Parathyroid adenoma (tissue), 2 donors: Measurements from ENCODE around the gene MAPK1IP1L.
A peak's percentile ranks its signal among the peaks of the same experiment; 100 is the strongest.

ENCODE experiments used
- H2AFZ ChIP-seq: fragments of 300-600 bp; sonication (generic); one replicate; pipeline ENCODE4 v1.7.0; 2017; ENCODE audit warnings: antibody characterized with exemption, mild to moderate bottlenecking
- H3K27ac ChIP-seq: fragments of 300-600 bp; sonication (generic); one replicate; pipeline ENCODE4 v1.7.0; 2017
- H3K27me3 ChIP-seq: fragments of 300-600 bp; sonication (generic); one replicate; pipeline ENCODE4 v1.7.0; 2017; ENCODE audit warnings: low read length; ENCODE audit not compliant: control insufficient read depth, insufficient read depth
- H3K36me3 ChIP-seq: fragments of 300-600 bp; sonication (generic); one replicate; pipeline ENCODE4 v1.7.0; 2017; ENCODE audit warnings: low read length; ENCODE audit not compliant: control insufficient read depth, insufficient read depth
- H3K4me1 ChIP-seq: fragments of 300-600 bp; sonication (generic); one replicate; pipeline ENCODE4 v1.7.0; 2017; ENCODE audit warnings: control low read depth
- H3K4me2 ChIP-seq: fragments of 300-600 bp; sonication (generic); one replicate; pipeline ENCODE4 v1.7.0; 2017; ENCODE audit warnings: low read length
- H3K4me3 ChIP-seq: fragments of 300-600 bp; sonication (generic); one replicate; pipeline ENCODE4 v1.7.0; 2017; ENCODE audit warnings: low read depth, low read length
- H3K79me2 ChIP-seq: fragments of 300-600 bp; sonication (generic); one replicate; pipeline ENCODE4 v1.7.0; 2017; ENCODE audit warnings: control low read depth
- H3K9ac ChIP-seq: fragments of 300-600 bp; sonication (generic); one replicate; pipeline ENCODE4 v1.7.0; 2017; ENCODE audit warnings: mild to moderate bottlenecking
- H3K9me3 ChIP-seq: fragments of 300-600 bp; sonication (generic); one replicate; pipeline ENCODE4 v1.7.0; 2017; ENCODE audit warnings: low read length; ENCODE audit not compliant: control insufficient read depth
- TF ChIP-seq, protein P1 (sequence below): fragments of 300-600 bp; sonication (generic); IDR thresholded peaks from one replicate; pipeline ENCODE4 v1.7.0; 2017; ENCODE audit warnings: antibody characterized with exemption, mild to moderate bottlenecking
- donor health status: primary hyperparathyroidism.

The MAPK1IP1L gene

DNA sequence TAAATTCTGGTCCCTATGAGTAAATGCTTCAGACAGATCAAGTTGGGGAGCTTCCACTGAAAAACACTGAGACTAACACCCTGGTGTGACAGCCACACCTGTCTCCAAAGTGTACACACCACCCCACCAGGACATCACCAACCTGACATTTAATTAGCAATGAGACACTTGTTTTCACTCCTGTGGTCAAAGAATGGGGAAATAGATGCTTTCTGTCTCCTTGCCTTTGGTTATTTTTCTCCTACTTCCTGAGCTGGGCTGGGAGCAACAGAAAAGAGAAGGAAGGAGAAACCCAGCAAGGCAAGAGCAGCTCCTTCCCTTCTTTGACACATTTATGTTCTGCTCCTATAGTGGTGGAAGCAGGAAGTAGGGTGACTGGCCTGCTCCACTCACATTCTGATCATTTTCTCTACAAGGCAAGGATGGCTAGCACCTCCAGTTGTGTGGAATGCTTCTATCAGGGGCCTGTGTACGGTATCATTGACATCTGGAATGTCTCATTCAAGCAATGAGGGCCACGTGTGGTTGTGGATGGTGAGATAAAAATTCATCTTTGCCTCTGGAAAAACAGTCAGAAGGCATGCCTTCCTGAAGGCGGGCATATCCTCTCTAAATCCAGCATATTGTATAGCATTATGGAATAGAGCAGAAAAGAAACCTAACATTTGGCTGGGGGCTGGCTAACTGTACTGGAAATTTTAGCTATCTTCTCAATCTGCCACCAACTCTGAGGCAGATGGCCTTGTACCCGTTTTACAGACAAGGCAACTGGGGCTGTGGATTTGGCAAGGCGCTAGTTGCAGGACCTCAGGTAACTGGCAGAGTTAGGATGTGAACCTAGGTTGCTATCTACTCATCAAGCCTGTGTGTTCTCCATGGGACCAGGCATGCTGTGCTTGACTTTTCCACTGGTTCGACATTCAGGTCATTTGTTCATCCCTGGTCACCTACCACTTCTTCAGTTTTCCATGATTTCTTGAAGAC lies 52.8 kb downstream of the MAPK1IP1L start:
- TF ChIP-seq, protein P1, sequence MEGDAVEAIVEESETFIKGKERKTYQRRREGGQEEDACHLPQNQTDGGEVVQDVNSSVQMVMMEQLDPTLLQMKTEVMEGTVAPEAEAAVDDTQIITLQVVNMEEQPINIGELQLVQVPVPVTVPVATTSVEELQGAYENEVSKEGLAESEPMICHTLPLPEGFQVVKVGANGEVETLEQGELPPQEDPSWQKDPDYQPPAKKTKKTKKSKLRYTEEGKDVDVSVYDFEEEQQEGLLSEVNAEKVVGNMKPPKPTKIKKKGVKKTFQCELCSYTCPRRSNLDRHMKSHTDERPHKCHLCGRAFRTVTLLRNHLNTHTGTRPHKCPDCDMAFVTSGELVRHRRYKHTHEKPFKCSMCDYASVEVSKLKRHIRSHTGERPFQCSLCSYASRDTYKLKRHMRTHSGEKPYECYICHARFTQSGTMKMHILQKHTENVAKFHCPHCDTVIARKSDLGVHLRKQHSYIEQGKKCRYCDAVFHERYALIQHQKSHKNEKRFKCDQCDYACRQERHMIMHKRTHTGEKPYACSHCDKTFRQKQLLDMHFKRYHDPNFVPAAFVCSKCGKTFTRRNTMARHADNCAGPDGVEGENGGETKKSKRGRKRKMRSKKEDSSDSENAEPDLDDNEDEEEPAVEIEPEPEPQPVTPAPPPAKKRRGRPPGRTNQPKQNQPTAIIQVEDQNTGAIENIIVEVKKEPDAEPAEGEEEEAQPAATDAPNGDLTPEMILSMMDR: no peak
- Histone ChIP-seq H3K4me1 (peaks cover 4% of the 10 kb centered on the region), H2AFZ (no peak overlapping the region), H3K27me3 (no peaks in the 10 kb centered on the region), H3K9ac (no peak overlapping the region), H3K4me2 (no peak overlapping the region), H3K9me3 (no peaks in the 10 kb centered on the region), H3K79me2 (no peaks in the 10 kb centered on the region), H3K4me3 (no peak overlapping the region), H3K27ac (peak overlapping the region; percentile 30), H3K36me3 (no peaks in the 10 kb centered on the region)

DNA sequence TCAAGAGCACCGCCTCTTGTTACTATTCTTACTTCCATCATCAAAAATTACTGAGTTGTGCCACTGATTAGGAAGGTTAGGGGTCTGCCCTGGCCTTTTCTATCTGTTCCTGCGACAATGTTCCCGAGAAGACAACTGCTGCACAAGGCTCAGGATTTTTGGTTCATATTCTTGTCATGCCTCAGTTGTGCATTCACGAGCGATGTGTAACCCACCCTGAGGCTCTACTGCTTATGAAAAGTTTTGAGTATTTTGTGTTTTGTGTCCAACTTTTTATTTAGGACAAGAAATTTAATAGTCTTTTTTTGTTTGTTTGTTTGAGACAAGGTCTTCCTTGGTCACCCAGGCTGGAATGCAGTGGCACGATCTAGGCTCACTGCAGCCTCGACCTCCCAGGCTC lies 54.5 kb downstream of the MAPK1IP1L start:
- H3K27ac ChIP-seq: no peak overlapping the region
- no peak overlapping the region for H3K4me3 ChIP-seq
- no peaks in the 10 kb centered on the region for H3K9me3 ChIP-seq
- H3K4me2 ChIP-seq: no peak overlapping the region
- no peaks in the 10 kb centered on the region for H3K36me3 ChIP-seq
- no peak overlapping the region for H3K9ac ChIP-seq
- no peaks in the 10 kb centered on the region for H3K79me2 ChIP-seq
- H3K27me3 ChIP-seq: no peaks in the 10 kb centered on the region
- no peak overlapping the region for H2AFZ ChIP-seq
- H3K4me1 ChIP-seq: peaks cover 4% of the 10 kb centered on the region
- TF ChIP-seq, protein P1: no peak

DNA sequence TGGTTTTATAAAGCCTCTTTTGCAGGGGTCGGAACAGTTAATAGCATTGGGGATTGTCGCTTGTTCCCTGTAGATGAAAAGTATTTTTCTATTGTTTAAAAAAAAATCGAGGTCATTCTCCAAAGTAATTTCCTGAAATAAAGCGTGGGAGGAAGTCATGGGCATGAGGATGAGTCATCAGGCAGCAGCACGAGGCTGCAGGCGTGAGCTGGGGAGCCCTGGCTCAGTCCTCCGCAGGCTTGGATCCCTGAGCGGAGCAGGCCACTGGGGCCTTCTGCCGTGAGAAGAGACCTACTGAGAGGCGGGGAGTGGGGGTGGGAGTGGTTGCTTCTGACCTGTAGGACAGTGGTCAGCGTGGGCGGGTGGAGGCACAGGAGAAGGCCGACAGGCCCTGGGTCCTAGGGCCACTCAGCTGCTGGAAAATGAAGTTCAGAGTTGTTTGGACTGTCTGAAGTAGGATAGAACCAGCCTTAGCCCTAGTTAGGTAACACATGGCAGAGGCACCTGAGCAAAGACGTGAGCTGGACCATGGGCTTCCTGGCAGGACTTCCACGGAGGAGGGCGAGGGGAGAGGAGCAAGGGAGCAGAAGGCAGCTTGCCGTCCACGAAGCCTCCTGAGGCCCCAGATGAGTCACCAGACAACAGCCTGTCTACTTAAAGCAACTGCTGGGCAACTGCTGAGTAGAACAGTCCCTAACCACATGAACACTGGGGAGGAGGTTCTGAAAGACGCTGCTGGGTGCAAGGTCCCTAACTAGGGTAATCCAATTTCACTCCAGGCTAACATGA lies 56.5 kb downstream of the MAPK1IP1L start:
- Histone ChIP-seq H3K4me3 (no peak overlapping the region), H3K9ac (no peak overlapping the region), H3K4me1 (peaks cover 4% of the 10 kb centered on the region), H2AFZ (peak overlapping the region; percentile 44), H3K27me3 (no peaks in the 10 kb centered on the region), H3K9me3 (no peaks in the 10 kb centered on the region), H3K27ac (peak overlapping the region; percentile 65), H3K4me2 (no peak overlapping the region), H3K79me2 (no peaks in the 10 kb centered on the region), H3K36me3 (no peaks in the 10 kb centered on the region)
- TF ChIP-seq, protein P1: no peak

DNA sequence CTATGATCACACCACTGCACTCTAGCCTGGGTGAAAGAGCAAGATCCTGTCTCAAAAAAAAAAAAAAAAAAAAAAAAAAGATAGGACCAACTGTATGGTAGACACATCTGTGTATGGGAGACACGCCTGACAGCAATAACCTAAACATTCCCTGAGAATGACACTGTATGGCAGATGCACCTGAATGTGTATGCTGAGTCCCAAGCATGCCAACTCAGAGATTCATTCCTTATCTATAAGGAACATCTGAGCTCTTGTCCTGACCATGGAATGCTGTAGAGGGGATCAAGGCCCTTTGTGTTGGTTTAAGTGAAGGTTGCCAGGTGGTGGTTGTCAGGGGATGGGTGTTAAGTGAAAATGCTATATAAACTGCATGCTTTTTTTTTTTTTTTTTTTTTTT lies 58.4 kb downstream of the MAPK1IP1L start:
- Histone ChIP-seq H3K9ac (no peak overlapping the region), H3K4me1 (peaks cover 4% of the 10 kb centered on the region), H3K27ac (no peak overlapping the region), H3K79me2 (no peaks in the 10 kb centered on the region), H3K27me3 (no peaks in the 10 kb centered on the region), H3K4me3 (no peak overlapping the region), H3K9me3 (no peaks in the 10 kb centered on the region), H2AFZ (no peak overlapping the region), H3K36me3 (no peaks in the 10 kb centered on the region), H3K4me2 (no peak overlapping the region)
- TF ChIP-seq, protein P1: no peak
